H1 (cell line): ENCODE data around the gene KIAA1328.

Source experiments
- ASH2L ChIP-seq: fragments of 200-600, 300-600 bp; sonication (generic); IDR thresholded peaks from one replicate; pipeline ENCODE4 v1.7.1; 2017; ENCODE audit warnings: low read length
- EP300 ChIP-seq, 2 experiments: IDR thresholded peaks; 1 replicate in 1 of 2; 2 replicates in 1 of 2; pipeline ENCODE4 v1.6.1; 2011 to 2012; ENCODE audit warnings: low read depth in 2 of 2, low read length in 2 of 2, mild to moderate bottlenecking in 2 of 2, borderline replicate concordance in 1 of 2, inconsistent platforms in 1 of 2, moderate library complexity in 1 of 2
- MAX ChIP-seq: IDR thresholded peaks from 2 replicates; pipeline ENCODE4 v1.6.1; 2012; ENCODE audit warnings: inconsistent platforms
- RAD21 ChIP-seq, 2 experiments: IDR thresholded peaks in 1 of 2; conservative IDR thresholded peaks in 1 of 2; 2 replicates each; pipeline ENCODE4 v1.6.1; 2011; ENCODE audit warnings: low read depth in 2 of 2, low read length in 2 of 2, improper control_type of control experiment in 1 of 2, inconsistent platforms in 1 of 2, mild to moderate bottlenecking in 1 of 2, moderate library complexity in 1 of 2
- SP2 ChIP-seq: IDR thresholded peaks from 2 replicates; pipeline ENCODE4 v1.6.1; 2012; ENCODE audit warnings: mild to moderate bottlenecking, low read length, inconsistent platforms

GRCh38 chr18:37265382-37265781, 436.5 kb downstream of the KIAA1328 start:
- TF ChIP-seq MAX, result no peak
- TF ChIP-seq ASH2L, result no peak
- no peak for TF ChIP-seq SP2
- TF ChIP-seq RAD21 (IDR thresholded peaks at IDR 0.05 in 1 of 2, conservative IDR thresholded peaks at IDR 0.05 in 1 of 2; ENCODE audit: low read depth in 2 of 2, low read length in 2 of 2), result no peak
- TF ChIP-seq EP300 (IDR thresholded peaks at IDR 0.05; ENCODE audit: borderline replicate concordance in 1 of 2, low read depth in 2 of 2, low read length in 2 of 2), result no peak
